Lower leg skin (tissue), 3 donors: ENCODE measurements around the gene ABCC1.

Source experiments
- CTCF ChIP-seq, 3 donors: fragments of 450-650 bp; IDR thresholded peaks; one replicate each; pipeline ENCODE4 v1.5.1; 2016; ENCODE audit warnings: antibody characterized with exemption in 3 of 3, mild to moderate bottlenecking in 3 of 3, moderate library complexity in 2 of 3
- POLR2A ChIP-seq, 2 donors: fragments of 450-650 bp; IDR thresholded peaks; one replicate each; pipeline ENCODE4 v1.6.1; 2016 to 2017; ENCODE audit warnings: antibody characterized with exemption in 2 of 2, mild to moderate bottlenecking in 1 of 2, moderate library complexity in 1 of 2

- TF ChIP-seq CTCF (IDR thresholded peaks at IDR 0.05) (no peak), POLR2A (IDR thresholded peaks at IDR 0.05) (no peak)
Observed at GRCh38 chr16:16178455-16179162, 229.2 kb downstream of the ABCC1 start.
